ENCODE results near the gene DBR1. TPM values are rescaled to one million over a fixed set of nuclear protein-coding genes. Genes with fewer than 3 reads are reported as not detected.
A peak's percentile ranks its signal among the peaks of the same experiment; 100 is the strongest.
"Not testable (repeated sequence)": the region's sequence is repeated elsewhere in the genome, so short reads cannot be mapped to it uniquely, and the experiment has no call there.

DBR1 gene
- total RNA-seq, 1 experiment from 2014 or later: 19.2 TPM

DNA sequence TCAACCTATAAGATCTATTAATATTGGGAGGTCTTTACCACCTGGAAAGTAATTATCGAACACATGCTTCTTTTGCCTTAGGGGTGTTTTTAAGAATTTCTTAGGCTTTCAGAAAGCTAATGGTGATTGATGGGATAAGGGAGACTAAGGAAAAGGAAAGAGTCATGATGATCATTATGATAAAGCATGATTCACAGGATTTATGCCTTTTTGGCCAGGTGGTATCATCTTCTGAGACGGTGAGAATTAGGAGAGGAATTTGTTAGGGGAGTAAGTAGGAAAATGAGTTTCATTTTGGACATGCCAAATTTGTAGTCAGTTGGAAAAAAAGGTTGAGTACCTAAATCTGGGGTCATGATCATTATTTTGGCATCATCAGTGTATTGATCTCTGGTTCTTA is 21.3 kb upstream of the DBR1 start:
- H3K27me3 ChIP-seq: no peaks in the 10 kb centered on the region
- H3K4me3 ChIP-seq: no peak overlapping the region
- peaks cover 11% of the 10 kb centered on the region for H3K36me3 ChIP-seq
- H3K9me3 ChIP-seq: no peaks in the 10 kb centered on the region
- DNase-seq: no peak

DNA sequence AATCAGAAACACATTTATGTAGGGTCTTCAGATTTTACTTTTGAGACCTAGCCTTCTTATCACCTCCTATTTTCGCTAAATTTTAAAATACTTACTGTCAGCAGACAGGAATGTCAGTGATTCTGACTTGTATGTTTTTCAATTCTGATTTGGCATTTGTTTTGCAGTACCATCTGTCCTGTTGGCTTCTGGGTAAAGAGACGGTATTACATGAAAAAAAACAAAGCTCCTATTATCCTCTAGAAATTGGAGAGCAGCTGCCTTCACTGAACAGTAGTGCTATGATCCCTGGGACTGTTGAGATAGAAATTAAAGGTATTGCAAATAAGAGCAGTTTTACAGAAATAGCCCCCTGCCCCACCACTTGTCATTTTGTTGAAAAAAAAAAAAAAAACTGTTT is 20.8 kb upstream of the DBR1 start:
- no peaks in the 10 kb centered on the region for H3K9me3 ChIP-seq
- peaks cover 17% of the 10 kb centered on the region for H3K36me3 ChIP-seq
- no peak for DNase-seq
- H3K4me3 ChIP-seq: no peak overlapping the region
- H3K27me3 ChIP-seq: no peaks in the 10 kb centered on the region

DNA sequence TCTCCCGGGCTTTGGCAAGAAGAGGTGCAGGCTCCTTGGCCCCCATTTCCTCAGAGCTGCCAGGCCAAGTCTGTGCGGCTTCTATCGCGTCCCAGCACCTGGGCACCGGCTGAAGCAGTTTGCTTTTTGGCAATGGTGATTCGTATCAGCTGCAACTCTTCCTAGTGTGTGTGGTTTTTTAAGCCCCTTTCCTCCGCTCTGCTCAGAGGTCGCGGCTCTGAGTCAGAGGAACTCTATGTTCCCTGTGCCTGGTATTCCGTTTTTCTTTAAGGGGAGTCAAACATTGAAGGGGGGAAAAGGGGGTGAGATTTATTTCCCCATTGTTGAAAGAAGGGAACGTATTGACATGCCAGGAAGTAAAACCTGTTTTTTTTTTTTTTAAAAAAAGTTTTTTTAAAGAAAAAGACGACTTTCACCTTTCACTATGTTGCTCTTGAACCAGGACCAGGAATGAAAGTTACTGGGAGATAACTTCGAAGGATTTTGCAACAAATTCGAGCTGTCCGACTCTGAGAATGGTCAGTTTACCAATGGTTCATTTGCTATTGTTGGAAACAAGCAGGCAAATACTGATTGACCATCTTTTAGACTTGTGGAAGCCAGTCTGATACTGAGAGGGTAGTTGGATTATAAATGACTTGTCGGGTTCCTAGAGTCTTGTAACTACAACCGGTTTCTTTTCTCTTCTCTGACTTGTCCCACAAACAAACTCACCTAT is 13.5 kb upstream of the DBR1 start:
- no peak for DNase-seq

GRCh38 chr3:138187296-138188012 is 12.7 kb upstream of the DBR1 start, which contains the start of gene ARMC8:
Gene ARMC8, plus strand, starts transcription at chr3:138187301. Its CDS starts 254 bp downstream, at chr3:138187555.
- H3K9me3 ChIP-seq: no peaks in the 10 kb centered on the region
- peaks cover 6% of the 10 kb centered on the region; the same call in 1 of the 2 replicates for H3K27me3 ChIP-seq
- H3K36me3 ChIP-seq: peaks cover 15% of the 10 kb centered on the region
- peak within 1 kb of the TSS; percentile 80 for H3K4me3 ChIP-seq
- peak; percentile 74 for DNase-seq

More for the DNA sequence above, 13.5 kb upstream of the DBR1 start:
- peaks cover 15% of the 10 kb centered on the region for H3K36me3 ChIP-seq
- H3K9me3 ChIP-seq: no peaks in the 10 kb centered on the region
- peak overlapping the region; percentile 80 for H3K4me3 ChIP-seq
- peaks cover 6% of the 10 kb centered on the region; the same call in 1 of the 2 replicates for H3K27me3 ChIP-seq

GRCh38 chr3:138186803-138187295 is 12.1 kb upstream of the DBR1 start:
- DNase-seq: peak; percentile 90
- peak overlapping the region; percentile 80 for H3K4me3 ChIP-seq
- peaks cover 6% of the 10 kb centered on the region; the same call in 1 of the 2 replicates for H3K27me3 ChIP-seq
- peaks cover 15% of the 10 kb centered on the region for H3K36me3 ChIP-seq
- no peaks in the 10 kb centered on the region for H3K9me3 ChIP-seq

- Histone ChIP-seq H3K9me3 (no peaks in the 10 kb centered on the region), H3K4me3 (peak overlapping the region; percentile 80), H3K27me3 (peaks cover 11% of the 10 kb centered on the region; the same call in 1 of the 2 replicates), H3K36me3 (peaks cover 15% of the 10 kb centered on the region)
- no peak for DNase-seq
Observed at GRCh38 chr3:138186221-138186620, 11.5 kb upstream of the DBR1 start.

GRCh38 chr3:138184994-138185393 is 10.3 kb upstream of the DBR1 start:
- no peak overlapping the region for H3K4me3 ChIP-seq
- DNase-seq: no peak
- no peaks in the 10 kb centered on the region for H3K9me3 ChIP-seq
- peaks cover 11% of the 10 kb centered on the region; the same call in 1 of the 2 replicates for H3K27me3 ChIP-seq
- H3K36me3 ChIP-seq: peaks cover 6% of the 10 kb centered on the region; the same call in 1 of the 2 replicates

- H3K36me3 ChIP-seq: no peaks in the 10 kb centered on the region
- H3K27me3 ChIP-seq: peaks cover 10% of the 10 kb centered on the region; the same call in 1 of the 2 replicates
- no peak overlapping the region for H3K4me3 ChIP-seq
- DNase-seq: no peak
- no peaks in the 10 kb centered on the region for H3K9me3 ChIP-seq
Observed at GRCh38 chr3:138180375-138181029, 5.8 kb upstream of the DBR1 start.

DNA sequence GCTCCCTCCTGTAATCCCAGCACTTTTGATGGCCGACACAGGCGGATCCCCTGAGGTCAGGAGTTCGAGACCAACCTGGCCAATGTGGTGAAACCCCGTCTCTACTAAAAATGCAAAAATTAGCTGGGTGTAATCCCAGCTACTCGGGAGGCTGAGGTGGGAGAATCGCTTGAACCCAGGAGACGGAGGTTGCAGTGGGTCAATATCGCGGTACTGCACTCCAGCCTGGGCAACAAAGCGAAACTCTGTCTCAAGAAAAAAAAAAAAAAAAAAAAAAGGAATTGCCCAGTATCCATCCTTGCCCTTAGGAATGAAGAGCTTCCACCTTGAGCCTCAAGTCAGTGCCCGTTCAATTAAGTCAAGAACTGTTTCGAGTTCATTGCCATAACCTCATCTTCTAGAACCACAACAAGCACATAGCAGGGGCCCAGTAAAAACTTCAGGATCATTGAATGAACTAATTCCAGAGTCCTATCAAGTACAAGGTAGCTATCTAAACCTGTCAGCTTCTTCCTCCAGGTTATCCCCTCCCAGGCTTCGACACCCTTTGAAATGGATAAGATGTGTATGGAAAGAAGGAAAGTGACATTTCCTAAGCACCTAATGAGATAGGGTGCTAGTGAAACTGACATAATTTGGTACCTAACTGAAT is 826 bp downstream of the DBR1 start:
- no peak for DNase-seq
- peaks cover 35% of the 10 kb centered on the region for H3K36me3 ChIP-seq

DNA sequence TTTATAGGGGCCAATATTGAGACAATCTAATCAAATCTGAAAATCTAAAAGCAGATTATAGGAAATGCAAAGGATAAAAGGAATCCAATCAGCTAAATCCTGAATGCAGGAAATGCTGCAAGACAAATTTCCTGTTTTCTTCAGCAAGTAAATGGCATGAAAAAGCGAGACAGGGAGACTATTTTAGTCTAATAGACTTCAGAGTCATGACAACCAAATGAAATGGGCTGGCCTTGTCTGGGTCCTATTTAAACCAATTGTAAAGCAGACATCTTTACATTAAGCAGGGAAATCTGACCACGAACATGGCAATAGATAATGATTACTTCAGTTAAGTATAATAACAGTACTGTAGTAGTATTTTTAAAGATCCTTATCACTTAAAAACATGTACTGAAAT is 2.1 kb downstream of the DBR1 start:
- no peaks in the 10 kb centered on the region for H3K9me3 ChIP-seq
- H3K4me3 ChIP-seq: no peak overlapping the region
- H3K27me3 ChIP-seq: no peaks in the 10 kb centered on the region
- peaks cover 44% of the 10 kb centered on the region for H3K36me3 ChIP-seq
- no peak for DNase-seq

More for the DNA sequence above, 826 bp downstream of the DBR1 start:
- Histone ChIP-seq H3K4me3 (peak overlapping the region; percentile 74), H3K27me3 (no peaks in the 10 kb centered on the region), H3K9me3 (no peaks in the 10 kb centered on the region)

DNA sequence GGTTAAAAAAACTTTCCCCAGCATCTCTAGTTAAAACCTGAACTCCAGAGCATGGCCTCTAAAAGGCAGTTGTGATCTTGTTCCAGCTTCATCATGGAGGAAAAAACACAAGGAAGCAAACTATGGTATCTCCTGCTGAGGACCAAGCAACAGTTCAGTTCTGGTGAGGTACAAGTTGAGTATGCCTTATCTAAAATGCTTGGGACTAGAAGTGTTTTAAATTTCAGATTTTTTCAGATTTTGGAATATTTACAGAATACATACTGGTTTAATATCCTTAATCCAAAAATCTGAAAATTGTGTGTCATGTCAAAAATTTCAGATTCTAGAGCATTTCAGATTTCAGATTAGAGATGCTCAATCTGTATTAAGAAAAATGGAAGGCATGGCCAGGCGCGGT is 9.7 kb downstream of the DBR1 start:
- H3K9me3 ChIP-seq: no peaks in the 10 kb centered on the region
- H3K4me3 ChIP-seq: no peak overlapping the region
- DNase-seq: no peak
- peaks cover 67% of the 10 kb centered on the region for H3K36me3 ChIP-seq
- H3K27me3 ChIP-seq: no peaks in the 10 kb centered on the region

DNA sequence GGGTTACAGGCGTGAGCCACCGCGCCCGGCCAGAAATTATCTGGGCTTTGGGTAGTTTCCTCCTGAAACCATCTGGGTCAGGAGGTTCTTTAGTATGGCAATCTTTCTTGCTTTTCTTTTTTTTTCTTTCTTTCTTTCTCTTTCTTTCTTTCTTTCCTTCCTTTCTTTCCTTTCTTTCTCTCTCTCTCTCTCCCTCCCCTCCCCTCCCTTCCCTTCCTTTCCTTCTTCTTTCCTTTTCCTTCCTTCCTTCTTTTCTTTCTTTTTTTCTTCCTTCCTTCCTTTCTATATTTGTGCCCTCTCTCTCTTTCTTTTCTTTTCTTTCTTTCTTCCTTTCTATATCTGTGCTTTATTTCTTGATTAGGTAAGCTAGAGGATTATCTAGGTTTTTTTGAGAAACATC is 17.0 kb downstream of the DBR1 start:
- Histone ChIP-seq H3K27me3 (no peaks in the 10 kb centered on the region), H3K4me3 (no peak overlapping the region), H3K36me3 (peaks cover 19% of the 10 kb centered on the region), H3K9me3 (peaks cover 6% of the 10 kb centered on the region)
- no peak for DNase-seq

- Histone ChIP-seq H3K9me3 (peaks cover 6% of the 10 kb centered on the region), H3K27me3 (no peaks in the 10 kb centered on the region), H3K36me3 (no peaks in the 10 kb centered on the region), H3K4me3 (no peak overlapping the region)
- DNase-seq: no peak
Observed at GRCh38 chr3:138154534-138154933, 20.2 kb downstream of the DBR1 start.

- no peak overlapping the region for H3K4me3 ChIP-seq
- peaks cover under 1% of the 10 kb centered on the region; the same call in 1 of the 2 replicates for H3K9me3 ChIP-seq
- H3K36me3 ChIP-seq: no peaks in the 10 kb centered on the region
- no peak for DNase-seq
- no peaks in the 10 kb centered on the region for H3K27me3 ChIP-seq
Observed at GRCh38 chr3:138148503-138148902, 26.2 kb downstream of the DBR1 start.

DNA sequence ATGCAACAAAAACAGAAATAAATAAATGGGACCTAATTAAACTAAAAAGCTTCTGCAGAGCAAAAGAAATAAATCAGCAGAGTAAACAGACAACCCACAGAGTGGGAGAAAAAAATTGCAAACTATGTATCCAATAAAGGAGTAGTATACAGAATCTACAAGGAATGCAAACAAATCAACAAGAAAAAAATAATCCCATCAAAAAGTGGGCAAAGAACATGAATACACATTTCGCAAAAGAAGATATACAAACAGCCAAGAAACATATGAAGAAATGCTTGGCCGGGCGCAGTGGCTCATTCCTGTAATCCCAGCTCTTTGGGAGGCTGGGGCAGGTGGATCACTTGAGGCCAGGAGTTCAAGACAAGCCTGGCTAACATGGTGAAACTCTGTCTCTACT is 32.5 kb downstream of the DBR1 start:
- H3K9me3 ChIP-seq, H3K4me3 ChIP-seq, H3K36me3 ChIP-seq, DNase-seq, H3K27me3 ChIP-seq: not testable (repeated sequence)

DNA sequence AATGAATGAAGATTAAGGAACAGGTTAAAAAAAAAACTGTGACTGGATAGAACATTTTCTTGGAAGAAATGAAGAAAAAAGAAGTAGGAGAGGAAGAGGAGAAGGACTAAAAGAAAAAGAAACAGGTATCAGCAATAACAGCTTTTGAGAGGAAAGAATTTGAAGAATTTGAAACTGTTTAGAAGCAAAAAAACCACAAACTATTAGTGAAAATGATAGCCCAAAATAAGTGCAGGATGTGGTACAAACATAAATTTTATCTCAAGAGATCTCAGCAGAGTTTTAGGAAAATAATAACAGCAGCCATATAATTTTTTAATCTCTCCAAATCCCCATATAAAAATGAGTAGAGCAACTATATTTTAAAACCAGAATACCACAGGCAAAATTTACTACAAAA is 33.8 kb downstream of the DBR1 start:
- H3K4me3 ChIP-seq: no peak overlapping the region
- H3K27me3 ChIP-seq: no peaks in the 10 kb centered on the region; the same call in 1 of the 2 replicates
- DNase-seq: no peak
- H3K36me3 ChIP-seq: no peaks in the 10 kb centered on the region
- H3K9me3 ChIP-seq: no peaks in the 10 kb centered on the region
